HG03196 (cell line): ENCODE measurements around the gene GRN.
"Not testable (repeated sequence)": the region's sequence is repeated elsewhere in the genome, so short reads cannot be mapped to it uniquely, and the experiment has no call there.

Experiments used
- ATAC-seq: cut with Tn5 transposase; IDR thresholded peaks from one replicate; pipeline ENCODE4 v1.9.1; 2021; ENCODE audit not compliant: unreplicated experiment

The GRN gene

DNA sequence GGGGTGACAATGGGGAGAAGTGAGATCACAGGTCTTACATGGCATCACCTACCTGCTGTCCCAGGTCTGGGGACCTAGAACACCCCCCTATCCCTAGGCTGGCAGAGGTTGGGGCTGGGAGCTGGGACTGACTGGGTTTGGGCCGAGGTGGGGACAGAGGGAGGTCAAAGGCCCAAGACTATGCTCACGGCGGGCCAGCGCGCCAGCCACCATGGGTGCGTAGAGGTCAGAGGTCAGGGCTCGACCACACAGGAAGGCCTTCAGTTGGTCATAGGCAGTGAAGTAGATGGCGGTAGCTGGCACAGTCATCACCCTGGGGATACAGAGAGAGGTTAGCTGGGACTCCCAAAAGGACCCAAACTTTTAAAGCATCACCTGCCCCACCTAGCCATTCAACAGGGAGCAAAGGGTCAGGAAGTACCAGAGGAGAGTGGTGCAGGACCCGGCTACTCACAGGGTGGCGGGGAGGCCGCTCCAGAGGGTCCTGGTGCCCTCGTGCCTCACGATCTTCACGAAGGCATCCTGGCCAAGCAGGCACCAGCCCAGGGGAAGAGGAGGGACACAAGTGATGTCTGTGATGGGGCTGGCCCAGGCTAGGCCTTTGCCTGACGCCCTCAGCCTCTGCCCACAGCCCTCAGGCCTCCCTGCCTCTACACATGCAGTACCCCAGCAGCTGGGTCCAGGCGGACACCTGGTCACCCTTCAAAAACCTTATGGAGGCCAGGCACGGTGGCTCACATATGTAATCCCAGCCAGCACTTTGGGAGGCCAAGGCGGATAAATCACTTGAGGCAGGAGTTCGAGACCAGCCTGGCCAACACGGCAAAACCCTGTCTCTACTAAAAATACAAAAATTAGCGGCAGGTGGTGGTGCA, 23.6 kb upstream of the GRN start:
- ATAC-seq, result no peak

DNA sequence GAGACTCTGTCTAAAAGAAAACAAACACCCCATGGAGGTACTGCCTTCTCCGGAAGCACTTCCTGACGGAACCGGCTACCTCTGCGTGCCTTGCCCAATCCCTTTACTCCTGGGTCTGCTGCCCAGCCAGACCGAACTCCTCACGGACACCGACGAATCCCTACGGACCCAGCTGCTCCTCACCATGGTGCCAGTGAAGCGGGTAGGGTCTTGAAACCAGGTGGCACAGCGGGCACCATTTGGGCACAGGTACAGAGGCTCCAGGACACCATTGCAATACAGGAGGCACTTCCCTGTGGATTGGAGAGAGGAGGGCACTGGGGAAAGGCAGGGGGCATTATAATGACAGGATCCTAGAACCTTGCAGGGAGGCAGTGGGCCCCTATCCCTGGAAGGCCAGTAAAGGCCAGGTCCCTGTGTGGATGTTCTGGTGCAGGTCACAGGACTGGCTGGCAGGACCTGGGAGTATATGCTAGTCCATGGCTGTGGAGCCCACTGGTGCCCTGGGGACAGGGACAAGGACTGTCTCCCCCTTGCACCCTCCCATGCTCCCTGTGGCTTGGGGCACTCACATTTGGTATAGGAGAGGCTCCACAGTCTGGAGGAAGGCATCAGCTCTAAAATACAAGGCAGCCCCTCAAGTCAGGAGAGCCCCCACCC, 22.7 kb upstream of the GRN start:
- ATAC-seq, result no peak

DNA sequence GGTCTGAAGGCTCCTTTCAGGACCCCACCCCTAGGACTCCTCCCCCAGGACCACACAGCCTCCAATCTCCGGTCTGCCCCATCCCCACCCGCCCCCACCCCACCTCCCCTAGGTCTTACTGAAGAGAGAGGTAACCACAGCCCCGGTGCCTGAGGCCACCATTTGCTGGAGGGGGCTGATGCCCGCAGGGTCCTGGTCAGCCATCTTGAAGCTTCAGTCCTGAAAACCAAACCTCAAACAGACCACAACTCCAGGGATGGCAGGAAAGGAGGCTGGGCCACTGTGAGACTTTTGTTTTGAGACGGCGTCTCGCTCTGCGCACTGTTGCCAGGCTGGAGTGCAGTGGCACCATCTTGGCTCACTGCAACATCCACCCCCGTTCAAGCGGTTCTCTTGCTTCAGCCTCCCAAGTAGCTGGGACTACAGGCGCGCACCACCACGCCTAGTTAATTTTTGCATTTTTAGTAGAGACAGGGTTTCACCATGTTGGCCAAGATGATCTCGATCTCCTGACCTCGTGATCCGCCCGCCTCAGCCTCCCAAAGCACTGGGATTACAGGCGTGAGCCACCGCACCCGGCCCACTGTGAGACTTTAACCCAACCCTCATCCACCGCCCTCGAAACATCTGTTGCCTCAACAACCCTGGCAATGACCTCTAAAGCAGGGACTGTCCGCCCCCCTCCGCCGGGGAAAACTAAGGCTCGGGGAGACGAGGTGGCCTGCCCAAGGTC, 21.6 kb upstream of the GRN start:
- no peak for ATAC-seq

DNA sequence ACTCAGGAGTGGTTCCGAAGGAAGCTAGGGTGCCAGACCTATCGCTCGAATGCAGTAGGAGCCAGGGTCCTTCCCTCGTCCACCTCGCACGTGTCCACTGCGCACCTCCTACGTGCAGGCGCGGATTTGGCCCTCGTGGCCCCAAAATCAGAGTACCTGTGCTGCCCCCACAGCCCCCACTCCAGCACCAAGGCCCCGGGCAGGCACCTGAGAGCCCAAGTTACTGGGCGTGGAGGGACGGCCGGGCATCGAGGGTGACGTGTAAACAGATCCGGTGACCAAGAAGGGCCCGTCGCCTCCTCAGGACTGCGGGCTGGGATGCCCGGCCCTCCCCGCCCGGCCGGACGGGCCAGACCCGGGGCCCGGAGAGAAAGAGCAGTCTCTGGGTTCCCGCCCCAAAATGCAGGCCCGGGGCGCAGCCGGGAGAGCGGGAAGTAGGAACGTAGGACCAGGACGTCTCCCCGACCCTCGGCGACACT, 21.0 kb upstream of the GRN start:
- no peak for ATAC-seq

DNA sequence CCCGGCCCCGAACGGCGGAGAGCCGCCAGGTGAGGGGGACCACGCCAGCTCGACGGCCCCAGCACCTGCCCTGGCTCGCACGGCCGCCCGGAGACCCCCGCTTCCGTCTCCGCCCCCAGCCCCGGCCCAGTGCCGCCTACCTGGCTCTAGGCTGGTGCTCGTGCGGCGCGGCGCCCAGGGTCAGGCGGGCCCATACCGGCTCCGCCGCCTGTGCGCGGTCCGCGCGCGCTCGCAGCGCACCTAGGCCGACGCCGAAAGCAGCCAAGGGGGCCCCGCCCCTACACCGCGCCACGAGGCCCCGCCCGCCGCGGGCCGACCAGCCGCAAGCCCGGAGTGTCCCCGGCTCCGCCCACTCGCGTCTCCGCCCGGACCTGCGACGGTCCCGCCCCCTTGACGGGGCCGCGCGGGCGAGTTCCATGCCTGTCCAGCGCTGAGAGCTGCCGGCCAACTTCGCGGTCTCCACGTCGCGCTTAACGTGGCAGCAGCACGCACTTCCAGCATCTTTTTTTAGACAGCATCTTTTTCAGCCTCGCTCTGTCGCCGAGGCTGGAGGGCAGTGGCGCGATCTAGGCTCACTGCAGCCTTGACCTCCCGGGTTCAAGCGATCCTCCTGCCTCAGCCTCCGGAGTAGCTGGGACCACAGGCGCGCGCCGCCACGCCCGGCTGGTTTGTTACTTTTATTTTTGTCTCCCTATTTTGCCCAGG, 20.4 kb upstream of the GRN start, which contains the start of gene SLC25A39:
Gene SLC25A39 (minus strand): TSS at position 253 of the 705 bp plus-strand sequence. CDS start 1,261 bp downstream, outside the sequence.
- ATAC-seq, result peak; percentile 60

DNA sequence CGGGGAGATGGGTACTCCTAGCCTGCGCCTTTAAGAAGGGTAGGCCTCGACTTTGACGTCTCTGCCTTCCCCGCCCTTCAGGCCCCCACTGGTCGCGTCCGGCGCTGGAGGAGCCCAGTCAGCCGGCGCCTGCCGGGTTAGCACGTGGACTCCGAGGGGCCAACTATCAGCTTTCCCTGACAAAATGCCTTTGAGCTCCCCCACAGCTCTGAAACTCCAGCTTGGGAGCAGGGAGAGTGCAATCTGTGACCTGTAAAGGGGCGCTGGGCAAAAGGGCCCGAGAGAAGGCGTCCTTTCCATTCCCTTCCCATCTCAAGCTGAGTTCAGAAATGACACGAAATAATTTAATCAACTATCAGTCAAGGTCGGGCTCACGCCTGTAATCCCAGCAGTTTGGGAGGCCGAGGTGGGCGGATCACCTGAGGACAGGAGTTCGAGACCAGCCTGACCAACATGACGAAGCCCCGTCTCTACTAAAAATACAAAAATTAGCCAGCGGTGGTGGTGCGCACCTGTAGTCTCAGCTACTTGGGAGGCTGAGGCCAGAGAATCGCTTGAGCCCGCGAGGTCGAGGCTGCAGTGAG, 18.1 kb upstream of the GRN start:
- ATAC-seq, result peak; percentile 46

DNA sequence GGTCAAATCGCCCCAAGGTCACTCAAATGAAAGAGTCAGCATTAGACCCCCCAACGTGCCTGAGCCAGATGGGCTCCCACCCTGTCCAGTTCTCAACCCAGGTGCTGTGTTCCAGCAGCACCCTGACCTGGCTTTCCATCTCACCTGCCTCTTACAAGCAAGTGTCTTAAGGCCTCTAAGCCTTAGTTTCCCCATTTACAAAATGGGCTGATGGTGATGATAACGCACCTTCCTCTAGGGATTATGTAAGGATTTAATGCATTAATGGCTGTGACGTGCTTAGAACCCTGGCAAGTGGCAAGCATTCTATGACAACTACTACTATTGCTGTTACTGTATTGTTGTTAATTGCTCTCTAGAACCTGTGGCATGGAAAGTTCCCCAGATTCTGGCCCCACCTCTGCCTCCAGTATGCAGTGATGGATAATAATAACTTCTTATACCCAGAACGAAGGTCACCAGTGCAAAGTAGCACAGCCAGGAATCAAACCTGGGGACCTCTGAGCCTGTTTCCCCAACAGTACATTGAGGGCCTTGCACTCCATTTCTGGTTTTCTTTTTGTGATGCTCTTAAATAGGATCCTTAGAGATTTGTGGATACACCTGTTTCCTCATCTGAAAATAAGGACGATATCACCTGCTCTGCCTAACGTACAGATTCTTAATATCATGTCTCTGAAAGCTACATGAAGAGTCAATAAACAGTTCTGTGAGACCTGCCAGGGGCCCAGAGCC, 17.2 kb upstream of the GRN start:
- ATAC-seq, result no peak

DNA sequence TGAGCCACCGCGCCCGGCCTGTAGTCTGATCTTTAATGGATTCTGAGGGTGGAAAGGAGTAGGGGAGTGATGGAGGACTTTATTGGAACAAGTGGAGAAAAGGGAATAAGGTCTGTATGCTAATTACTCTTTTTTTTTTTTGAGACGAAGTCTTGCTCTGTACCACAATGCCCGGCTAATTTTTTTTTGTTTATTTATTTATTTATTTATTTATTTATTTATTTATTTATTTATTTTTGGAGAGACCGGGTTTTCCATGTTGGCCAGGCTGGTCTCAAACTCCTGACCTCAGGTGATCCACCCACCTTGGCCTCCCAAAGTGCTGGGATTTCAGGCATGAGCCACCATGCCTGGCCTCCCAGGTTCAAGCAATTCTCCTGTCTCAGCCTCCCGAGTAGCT, 15.6 kb upstream of the GRN start:
- ATAC-seq, result not testable (repeated sequence)

DNA sequence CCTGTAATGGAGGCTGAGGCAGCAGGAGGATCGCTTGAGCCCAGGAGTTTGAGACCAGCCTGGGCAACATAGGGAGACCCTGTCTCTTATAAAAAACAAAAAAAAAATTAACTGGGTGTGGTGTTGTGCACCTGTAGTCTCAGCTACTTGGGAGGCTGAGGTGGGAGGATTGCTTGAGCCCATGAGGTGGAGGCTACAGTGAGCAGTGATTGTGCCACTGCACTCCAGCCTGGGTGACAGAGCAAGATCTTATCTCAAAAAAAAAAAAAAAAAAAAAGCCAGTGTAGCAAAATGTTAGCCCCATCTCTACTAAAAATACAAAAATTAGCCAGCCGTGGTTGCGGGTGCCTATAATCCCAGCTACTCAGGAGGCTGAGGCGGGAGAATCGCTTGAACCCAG, 14.8 kb upstream of the GRN start:
- not testable (repeated sequence) for ATAC-seq

DNA sequence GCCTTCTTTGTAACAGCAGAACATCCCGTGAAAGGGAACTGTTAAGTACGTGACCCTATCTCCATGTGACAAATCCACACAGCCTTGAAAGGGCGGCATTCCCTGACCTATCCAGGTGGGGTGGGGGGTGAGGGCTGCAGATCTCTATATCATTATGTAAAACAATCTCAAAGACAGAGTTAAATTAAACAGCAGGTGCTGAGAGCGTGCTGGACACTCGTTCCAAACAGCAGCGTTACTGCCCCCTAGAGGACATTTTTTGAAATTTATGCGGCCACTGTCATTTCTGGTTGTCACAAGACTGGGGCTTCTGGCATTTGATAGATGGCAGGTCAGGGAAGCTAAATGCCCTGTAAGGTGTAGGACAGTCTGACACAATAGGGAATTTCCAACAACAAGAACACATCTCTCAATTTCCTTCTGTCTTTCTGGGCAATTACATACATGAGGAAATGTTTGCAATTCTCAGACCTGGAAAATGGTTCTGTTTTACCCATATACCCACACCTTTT, 13.8 kb upstream of the GRN start:
- no peak for ATAC-seq

DNA sequence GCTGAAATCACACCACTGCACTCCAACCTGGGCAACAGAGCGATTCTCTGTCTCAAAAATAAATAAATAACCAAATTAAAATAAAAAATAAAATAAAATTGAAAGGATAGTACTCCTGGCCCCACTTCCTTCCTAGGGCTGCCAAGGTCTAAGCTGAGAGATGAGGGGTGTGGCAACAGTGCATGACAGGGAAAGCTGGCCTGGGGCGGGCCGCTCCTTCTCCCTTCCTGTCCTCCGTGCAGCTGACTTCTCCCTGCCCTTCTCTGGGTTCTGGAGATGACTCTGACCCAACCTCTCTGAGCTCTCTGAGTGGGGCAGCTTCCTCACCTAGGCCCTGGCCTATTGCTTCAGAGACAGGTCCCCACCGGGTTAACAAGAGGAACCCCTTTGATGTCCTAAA, 11.7 kb upstream of the GRN start:
- no peak for ATAC-seq

DNA sequence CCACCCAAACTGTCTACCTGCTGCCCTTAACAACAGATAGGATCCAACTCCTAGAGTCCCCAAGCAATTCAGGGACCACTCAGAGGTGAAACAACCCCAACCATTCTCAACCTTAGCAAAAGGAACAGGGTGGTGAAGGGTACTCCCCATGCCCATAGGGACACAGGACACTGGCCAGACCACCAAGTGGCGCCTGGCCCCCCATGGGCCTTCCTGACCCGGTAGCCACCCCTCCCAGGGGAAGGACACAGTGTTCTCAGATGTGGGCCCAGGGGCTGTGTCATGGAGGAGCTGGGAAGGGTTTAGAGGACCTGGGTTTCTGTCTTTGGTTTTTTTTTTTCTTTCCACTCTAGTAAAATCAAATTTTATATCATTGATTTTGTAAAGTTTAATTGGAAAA, 10.8 kb upstream of the GRN start:
- ATAC-seq, result no peak

DNA sequence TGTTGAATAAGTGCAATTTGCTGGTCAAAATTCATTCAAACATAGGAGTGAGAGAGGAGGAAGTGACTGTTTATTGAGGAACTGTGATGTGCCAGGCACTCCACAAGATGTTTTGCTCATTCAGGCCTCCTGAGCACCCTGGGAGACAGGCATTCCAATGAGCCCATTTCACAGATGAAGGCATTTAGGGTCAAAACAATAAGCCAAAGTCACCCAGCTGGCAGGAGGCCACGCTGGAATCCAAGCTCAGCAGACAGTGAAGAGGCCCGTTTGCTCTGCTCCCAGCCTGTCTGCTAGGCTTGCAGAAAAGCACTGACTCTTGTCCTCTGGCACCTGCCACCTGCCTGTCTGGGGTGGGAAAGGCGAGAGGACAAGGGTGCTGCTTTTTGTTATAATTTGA, 10.4 kb upstream of the GRN start:
- ATAC-seq, result no peak

DNA sequence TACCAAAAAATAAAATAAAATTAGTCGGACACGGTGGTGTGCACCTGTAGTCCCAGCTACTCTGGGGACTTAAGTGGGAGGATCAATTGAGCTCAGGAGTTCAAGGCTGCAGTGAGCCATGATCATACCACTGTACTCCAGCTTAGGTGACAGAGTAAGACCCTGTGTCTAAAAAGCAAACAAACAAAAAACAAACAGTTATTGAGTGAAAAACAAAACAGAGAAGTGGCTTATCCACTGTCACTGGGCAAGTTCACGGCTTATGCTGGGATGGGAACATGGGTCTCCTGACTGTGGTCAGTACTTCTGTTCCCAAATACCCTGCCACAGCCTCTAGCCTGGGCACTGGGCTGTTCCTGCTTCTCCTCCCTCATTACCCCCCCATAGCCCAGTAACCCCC, 9.5 kb upstream of the GRN start:
- ATAC-seq, result no peak

DNA sequence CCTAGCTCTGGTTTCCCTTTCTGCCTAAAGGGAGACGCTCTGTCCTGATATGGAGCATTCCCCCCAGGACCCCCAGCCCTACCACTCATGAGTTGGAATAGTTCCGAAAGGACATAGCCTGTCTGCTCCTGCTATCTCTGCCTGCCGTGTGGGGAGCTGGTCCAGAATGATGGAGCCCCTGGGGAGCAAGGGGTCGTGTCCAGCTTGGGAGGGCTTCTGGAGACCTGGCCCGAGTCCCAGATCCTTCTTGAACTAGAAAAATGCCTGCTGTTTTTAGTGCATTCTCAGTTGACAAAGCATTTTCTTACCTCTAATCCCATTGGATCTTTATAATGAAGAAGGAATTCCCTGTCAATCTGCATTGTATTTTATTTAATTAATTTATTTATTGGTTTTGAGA, 9.1 kb upstream of the GRN start:
- ATAC-seq, result no peak

DNA sequence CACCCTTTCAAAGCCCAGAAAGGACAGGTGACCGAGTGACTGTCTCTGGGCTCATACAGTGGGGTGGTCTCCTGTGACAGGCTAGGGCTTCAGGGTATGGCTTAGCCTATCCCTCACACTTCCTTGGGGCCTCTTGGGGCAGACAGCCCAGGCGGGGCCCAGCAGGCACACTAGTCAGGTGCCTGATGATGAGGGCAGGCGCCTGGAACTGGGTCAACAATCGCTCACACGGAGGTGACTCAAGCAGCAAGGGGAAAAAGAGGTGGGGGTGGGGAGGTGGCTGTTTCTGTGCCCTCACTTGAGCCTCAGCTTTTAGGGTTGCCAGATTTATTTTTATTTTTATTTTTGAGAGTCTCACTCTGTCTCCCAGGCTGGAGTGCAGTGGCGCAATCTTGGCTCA, 6.4 kb upstream of the GRN start:
- no peak for ATAC-seq

DNA sequence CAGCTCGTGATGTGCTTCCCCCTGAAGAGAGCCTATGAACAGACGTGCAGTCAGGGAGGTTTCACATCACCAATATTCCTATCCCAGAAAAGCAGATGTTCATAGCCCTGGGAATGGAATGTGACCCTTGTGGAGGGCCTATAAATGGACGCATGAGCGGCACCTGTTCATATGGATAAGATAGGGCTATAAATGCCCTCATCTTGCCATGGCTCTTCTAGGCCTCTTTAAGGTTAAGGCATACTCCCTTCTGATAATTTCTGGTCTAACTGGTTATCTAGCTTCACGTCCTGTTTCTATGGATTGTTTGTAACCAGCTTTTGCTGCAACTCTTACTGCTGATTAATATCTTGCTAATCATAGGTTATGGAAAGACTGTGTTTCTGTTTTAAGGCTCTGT, 4.5 kb upstream of the GRN start:
- ATAC-seq, result not testable (repeated sequence)

DNA sequence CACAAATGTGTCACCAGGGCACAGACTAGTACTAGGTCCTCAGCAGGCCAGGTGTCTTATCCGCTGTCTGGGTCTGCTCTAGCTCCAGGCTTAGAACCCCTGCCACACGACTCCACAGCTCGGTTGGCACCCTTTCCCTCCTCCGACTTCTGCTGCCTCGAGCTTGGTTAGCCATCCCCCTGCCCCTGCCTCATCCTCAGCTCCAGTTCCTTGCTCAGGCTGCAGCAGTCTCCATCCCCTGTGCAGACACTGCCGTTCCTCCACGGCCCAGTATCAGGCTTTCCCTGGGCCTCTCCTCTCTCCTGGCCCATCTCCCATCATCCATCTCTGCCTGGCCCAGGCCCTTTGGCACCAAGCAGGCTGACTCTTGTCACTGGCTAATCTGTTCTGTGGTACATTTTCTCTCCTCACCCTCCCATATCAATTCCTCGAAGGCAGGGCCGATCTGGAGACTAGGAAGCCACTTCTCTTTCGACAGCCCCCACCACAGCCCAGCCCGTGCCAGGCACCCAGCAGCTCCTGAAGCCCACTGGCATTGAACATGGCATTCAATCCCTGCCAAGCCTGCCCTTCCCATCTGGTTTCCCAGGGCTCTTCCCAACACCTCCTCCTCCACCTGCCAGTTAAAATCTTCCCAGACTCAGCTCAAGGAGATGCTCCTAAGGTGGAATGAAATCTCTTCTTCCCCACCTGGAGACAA, 1.4 kb upstream of the GRN start:
- no peak for ATAC-seq

DNA sequence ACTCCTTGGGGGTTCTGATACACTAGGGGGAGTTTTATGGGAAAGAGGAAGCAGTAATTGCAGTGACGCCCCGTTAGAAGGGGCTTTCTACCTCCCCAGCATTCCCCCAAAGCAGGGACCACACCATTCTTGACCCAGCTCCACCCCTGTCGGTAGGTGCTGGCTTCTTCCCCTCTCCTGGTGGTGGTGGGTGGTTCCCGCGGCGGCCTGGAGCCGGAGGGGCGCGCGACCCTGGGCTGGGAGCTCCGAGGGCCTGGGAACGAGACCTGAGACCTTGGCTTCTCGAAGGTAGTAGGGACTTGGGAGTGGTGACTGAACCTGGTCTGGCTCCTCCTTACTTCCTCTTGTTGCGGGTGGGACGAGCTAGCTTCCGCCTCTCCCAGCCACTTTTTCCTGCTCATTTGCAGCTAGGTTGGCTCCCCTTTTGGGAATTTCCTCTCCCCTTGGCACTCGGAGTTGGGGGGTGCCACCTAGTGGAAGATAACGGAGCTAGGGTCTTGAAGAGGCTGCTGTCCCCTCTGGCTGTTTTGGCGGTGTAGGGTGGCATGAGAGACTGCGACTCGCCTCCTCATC, 438 bp downstream of the GRN start:
- ATAC-seq, result peak; percentile 4
